ENCODE data around the gene EPHB3. TPM values are rescaled to one million over a fixed set of nuclear protein-coding genes. Genes with fewer than 3 reads are reported as not detected.

The EPHB3 gene
- total and polyA plus RNA-seq, 7 donors, result 1.6 to 20.2 (median 1.9) TPM

- H3K4me1 ChIP-seq, result no peaks in the 10 kb centered on the region
- no peak for TF ChIP-seq POLR2A (IDR thresholded peaks at IDR 0.05)
- H3K4me3 ChIP-seq, result no peak overlapping the region
- H3K36me3 ChIP-seq, result no peaks in the 10 kb centered on the region
- 84 to 91% methylated on average over 6 of the region's 6 CpGs for whole genome bisulfite sequencing, 2 donors
- DNase-seq, result no peak
- intact Hi-C loops (cut with DNase I), result no loop called here
- H3K27me3 ChIP-seq, result no peaks in the 10 kb centered on the region
- no peaks in the 10 kb centered on the region for H3K9me3 ChIP-seq
- H3K27ac ChIP-seq, result no peak overlapping the region
Measured at GRCh38 chr3:184626923-184627322, 65.3 kb downstream of the EPHB3 start.

- Histone ChIP-seq H3K4me1 (no peaks in the 10 kb centered on the region), H3K27ac (no peak overlapping the region), H3K36me3 (no peaks in the 10 kb centered on the region), H3K27me3 (no peaks in the 10 kb centered on the region), H3K9me3 (no peaks in the 10 kb centered on the region), H3K4me3 (no peak overlapping the region)
- no peak for DNase-seq
- intact Hi-C loops (cut with DNase I), result no loop called here
- TF ChIP-seq POLR2A (IDR thresholded peaks at IDR 0.05) (no peak), CTCF (IDR thresholded peaks at IDR 0.05) (no peak), POLR2AphosphoS5 (IDR thresholded peaks at IDR 0.05) (no peak), EP300 (IDR thresholded peaks at IDR 0.05) (no peak)
- WGBS, 2 donors, result 91 to 92% methylated on average over 23 of the region's 23 CpGs
Measured at GRCh38 chr3:184629555-184630160, 68.1 kb downstream of the EPHB3 start.

- TF ChIP-seq CTCF (IDR thresholded peaks at IDR 0.05) (no peak), EP300 (IDR thresholded peaks at IDR 0.05) (no peak), POLR2A (IDR thresholded peaks at IDR 0.05) (no peak), POLR2AphosphoS5 (IDR thresholded peaks at IDR 0.05) (no peak)
- Histone ChIP-seq H3K4me1 (no peaks in the 10 kb centered on the region), H3K9me3 (no peaks in the 10 kb centered on the region), H3K27me3 (no peaks in the 10 kb centered on the region), H3K27ac (no peak overlapping the region), H3K4me3 (no peak overlapping the region), H3K36me3 (no peaks in the 10 kb centered on the region)
- intact Hi-C loops (cut with DNase I), result no loop called here
- no peak for DNase-seq
- 90 to 92% methylated on average over 15 of the region's 15 CpGs for WGBS, 2 donors
Measured at GRCh38 chr3:184630861-184631471, 69.4 kb downstream of the EPHB3 start.

GRCh38 chr3:184631472-184631861 lies 69.9 kb downstream of the EPHB3 start:
- no peaks in the 10 kb centered on the region for H3K27me3 ChIP-seq
- TF ChIP-seq POLR2A (IDR thresholded peaks at IDR 0.05), result no peak
- no peak for TF ChIP-seq CTCF (IDR thresholded peaks at IDR 0.05)
- no peak for TF ChIP-seq EP300 (IDR thresholded peaks at IDR 0.05)
- TF ChIP-seq POLR2AphosphoS5 (IDR thresholded peaks at IDR 0.05), result no peak
- H3K9me3 ChIP-seq, result no peaks in the 10 kb centered on the region
- H3K4me1 ChIP-seq, result peaks cover 0 to 4% (median 0%) of the 10 kb centered on the region in 4 donors
- intact Hi-C loops (cut with DNase I), result no loop called here
- 91 to 92% methylated on average over 19 of the region's 19 CpGs for WGBS, 2 donors
- H3K4me3 ChIP-seq, result no peak overlapping the region
- H3K27ac ChIP-seq, result no peak overlapping the region
- no peak for DNase-seq
- no peaks in the 10 kb centered on the region for H3K36me3 ChIP-seq

Other genes with a start within 250 kb of the EPHB3 start
- 100 to 1,000 TPM; 115 to 241 (median 182) TPM for gene EIF4G1, start 247.2 kb upstream of the EPHB3 start, total RNA-seq
- 100 to 1,000 TPM in 1 of 3 donors, 10 to 100 TPM in 2; 62.9 to 249 (median 67.3) TPM for gene EIF4G1, start 247.2 kb upstream of the EPHB3 start, polyA plus RNA-seq
- gene FAM131A, start 224.2 kb upstream of the EPHB3 start, total RNA-seq, result 10 to 100 TPM; 28.0 to 36.7 (median 33.8) TPM
- gene FAM131A, start 224.2 kb upstream of the EPHB3 start, polyA plus RNA-seq, result 10 to 100 TPM; 12.6 to 17.1 (median 12.9) TPM
- gene CLCN2, start 200.2 kb upstream of the EPHB3 start, total RNA-seq, result 1 to 10 TPM; 1.6 to 3.3 (median 2.6) TPM
- gene CLCN2, start 200.2 kb upstream of the EPHB3 start, polyA plus RNA-seq, result 10 to 100 TPM; 10.9 to 30.2 (median 13.2) TPM
- gene POLR2H, start 200.1 kb upstream of the EPHB3 start, total RNA-seq, result 10 to 100 TPM; 53.2 to 92.5 (median 74.7) TPM
- 100 to 1,000 TPM; 132 to 162 (median 146) TPM for gene POLR2H, start 200.1 kb upstream of the EPHB3 start, polyA plus RNA-seq
- under 1 TPM in 1 of 4 donors, not detected in 3; 0.36 TPM for gene THPO, start 183.6 kb upstream of the EPHB3 start, total RNA-seq
- gene THPO, start 183.6 kb upstream of the EPHB3 start, polyA plus RNA-seq, result under 1 TPM in 1 of 3 donors, not detected in 2; 0.25 TPM
- 10 to 100 TPM in 2 of 4 donors, 1 to 10 TPM in 2; 5.7 to 16.3 (median 11.3) TPM for gene CHRD, start 181.7 kb upstream of the EPHB3 start, total RNA-seq
- gene CHRD, start 181.7 kb upstream of the EPHB3 start, polyA plus RNA-seq, result 1 to 10 TPM in 2 of 3 donors, under 1 TPM in 1; 0.23 to 4.5 (median 1.8) TPM
- gene MAGEF1, start 150.3 kb downstream of the EPHB3 start, total RNA-seq, result 10 to 100 TPM; 31.0 to 34.1 (median 33.5) TPM
- gene MAGEF1, start 150.3 kb downstream of the EPHB3 start, polyA plus RNA-seq, result 10 to 100 TPM; 29.4 to 43.6 (median 30.6) TPM

Measured in sigmoid colon (tissue), 7 donors.